ENCODE results near the gene NEDD4L. TPM values are rescaled to one million over a fixed set of nuclear protein-coding genes. Genes with fewer than 3 reads are reported as not detected.

NEDD4L gene
- total RNA-seq, 1 experiment from 2014 or later: 57.4 TPM

- no peak for DNase-seq
- intact Hi-C loops (cut with micrococcal nuclease; ENCODE audit: unreplicated experiment): no loop called here
- no peaks in the 10 kb centered on the region for H3K9me3 ChIP-seq (ENCODE audit: insufficient read depth, low read depth)
- H3K79me2 ChIP-seq (ENCODE audit: low read depth): no peaks in the 10 kb centered on the region
- no peaks in the 10 kb centered on the region for H3K27me3 ChIP-seq (ENCODE audit: insufficient read depth, low read depth)
- ChIA-PET POLR2A (ENCODE audit: unreplicated experiment) (no interaction called here), CTCF (no interaction called here)
- no TSS peak for BruUV-seq (replicated peaks)
- no peaks in the 10 kb centered on the region for H3K9me2 ChIP-seq (ENCODE audit: insufficient read depth)
- peaks cover 12% of the 10 kb centered on the region for H3F3A ChIP-seq (ENCODE audit: insufficient read depth, low read depth)
- TF ChIP-seq EZH2 (IDR thresholded peaks at IDR 0.05; ENCODE audit: low read depth) (no peak), CTCF (conservative IDR thresholded peaks at IDR 0.05) (no peak)
- no peak overlapping the region for H3K4me3 ChIP-seq
- no peaks in the 10 kb centered on the region for H3K4me1 ChIP-seq (replicated peaks; ENCODE audit: insufficient read depth)
- H3K36me3 ChIP-seq (ENCODE audit: low read depth): peaks cover 18% of the 10 kb centered on the region
- H2AFZ ChIP-seq: no peak overlapping the region
- H3K4me2 ChIP-seq: no peak overlapping the region
- H4K20me1 ChIP-seq (ENCODE audit: insufficient read depth): no peaks in the 10 kb centered on the region; the same call in 1 of the 2 replicates
- H3K27ac ChIP-seq: no peak overlapping the region
Measured at GRCh38 chr18:58396144-58396543, 352.1 kb downstream of the NEDD4L start.

GRCh38 chr18:58396966-58397365, 352.9 kb downstream of the NEDD4L start:
- H3K9me2 ChIP-seq (ENCODE audit: insufficient read depth): no peaks in the 10 kb centered on the region
- H3K79me2 ChIP-seq (ENCODE audit: low read depth): no peaks in the 10 kb centered on the region
- H3K27me3 ChIP-seq (ENCODE audit: insufficient read depth, low read depth): no peaks in the 10 kb centered on the region
- H3K4me3 ChIP-seq: no peak overlapping the region
- intact Hi-C loops (cut with micrococcal nuclease; ENCODE audit: unreplicated experiment): no loop called here
- no TSS peak for BruUV-seq (replicated peaks)
- H4K20me1 ChIP-seq (ENCODE audit: insufficient read depth): no peaks in the 10 kb centered on the region; the same call in 1 of the 2 replicates
- H3K9me3 ChIP-seq (ENCODE audit: insufficient read depth, low read depth): no peaks in the 10 kb centered on the region
- no peak overlapping the region for H3K4me2 ChIP-seq
- TF ChIP-seq CTCF (conservative IDR thresholded peaks at IDR 0.05) (no peak), EZH2 (IDR thresholded peaks at IDR 0.05; ENCODE audit: low read depth) (no peak)
- no peaks in the 10 kb centered on the region for H3K4me1 ChIP-seq (replicated peaks; ENCODE audit: insufficient read depth)
- peaks cover 11% of the 10 kb centered on the region; the same call in 1 of the 2 replicates for H3K36me3 ChIP-seq (ENCODE audit: low read depth)
- H3F3A ChIP-seq (ENCODE audit: insufficient read depth, low read depth): peaks cover 12% of the 10 kb centered on the region
- no peak overlapping the region for H2AFZ ChIP-seq
- no peak for DNase-seq
- no peak overlapping the region for H3K27ac ChIP-seq
- POLR2A ChIA-PET (ENCODE audit: unreplicated experiment): no interaction called here
- CTCF ChIA-PET: no interaction called here

GRCh38 chr18:58397385-58398132, 353.5 kb downstream of the NEDD4L start:
- intact Hi-C loops (cut with micrococcal nuclease; ENCODE audit: unreplicated experiment): no loop called here
- no peak for TF ChIP-seq CTCF (conservative IDR thresholded peaks at IDR 0.05)
- no peak for TF ChIP-seq EZH2 (IDR thresholded peaks at IDR 0.05; ENCODE audit: low read depth)
- Histone ChIP-seq H3K9me3 (ENCODE audit: insufficient read depth, low read depth) (no peaks in the 10 kb centered on the region), H3K9me2 (ENCODE audit: insufficient read depth) (no peaks in the 10 kb centered on the region), H3K27ac (no peak overlapping the region), H3K4me2 (no peak overlapping the region), H3K79me2 (ENCODE audit: low read depth) (no peaks in the 10 kb centered on the region), H3K36me3 (ENCODE audit: low read depth) (peaks cover 9% of the 10 kb centered on the region; the same call in 1 of the 2 replicates), H3K27me3 (ENCODE audit: insufficient read depth, low read depth) (no peaks in the 10 kb centered on the region), H2AFZ (no peak overlapping the region), H3F3A (ENCODE audit: insufficient read depth, low read depth) (peaks cover 12% of the 10 kb centered on the region), H3K4me1 (replicated peaks; ENCODE audit: insufficient read depth) (no peaks in the 10 kb centered on the region), H3K4me3 (no peak overlapping the region), H4K20me1 (ENCODE audit: insufficient read depth) (no peaks in the 10 kb centered on the region; the same call in 1 of the 2 replicates)
- no peak for DNase-seq
- BruUV-seq (replicated peaks): no TSS peak
- CTCF ChIA-PET: no interaction called here
- POLR2A ChIA-PET (ENCODE audit: unreplicated experiment): interaction anchor here (0.6 kb wide), 1 partner anchor 274 kb away, joined by 3 read pairs; the partner anchor contains the start of gene MALT1

All from PC-9 (cell line).